Kidney glomerular epithelial cell (primary cell): ENCODE results near the gene ARID1A.
"Not testable (repeated sequence)": the region's sequence is repeated elsewhere in the genome, so short reads cannot be mapped to it uniquely, and the experiment has no call there.

Experiments used
- DNase-seq: peaks from one replicate; lab custom pipeline; 2025; lab: John Stamatoyannopoulos, UW

The ARID1A gene

DNA sequence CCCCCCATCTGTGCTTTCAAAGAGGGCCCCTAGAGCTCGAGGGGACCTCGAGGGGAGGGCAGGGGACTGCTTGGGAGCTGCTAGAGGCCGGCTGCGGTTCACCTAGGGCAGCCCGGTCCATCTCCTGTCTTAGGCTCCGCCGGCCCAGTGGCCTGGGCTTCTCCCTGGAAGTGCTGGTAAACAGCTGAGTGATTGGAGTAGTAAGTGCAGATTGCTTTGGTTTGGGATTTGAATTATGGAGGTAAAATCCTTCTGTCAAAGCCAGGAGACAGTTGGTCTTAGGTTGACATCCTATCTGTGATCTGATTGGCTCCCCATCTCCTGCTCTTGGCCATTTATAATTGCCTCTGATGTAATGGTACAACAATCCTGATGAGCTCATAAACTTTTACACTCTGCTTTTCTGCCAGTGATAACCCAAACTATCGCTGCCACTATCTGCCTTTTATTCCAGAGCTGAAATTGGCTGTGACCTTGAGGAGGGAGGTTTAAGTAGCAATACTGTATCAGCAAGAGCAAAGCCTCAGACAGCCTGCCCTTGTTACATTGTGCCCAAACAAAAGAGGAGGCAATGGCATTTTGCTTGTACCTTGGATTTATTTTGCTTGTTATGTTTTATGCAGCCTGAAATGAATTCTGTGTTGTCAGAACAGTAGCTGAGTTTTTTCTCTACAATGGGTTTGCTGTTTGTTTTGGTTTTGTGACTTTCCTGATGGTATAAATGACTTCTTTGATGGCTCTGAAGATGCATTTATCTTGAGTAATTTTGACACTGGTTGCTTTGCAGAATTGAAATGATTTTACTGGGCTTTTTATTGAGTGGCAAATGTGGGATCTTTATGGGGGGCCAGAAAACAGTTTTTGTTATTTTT lies 2.4 kb downstream of the ARID1A start:
- peak; percentile 90 for DNase-seq

- no peak for DNase-seq
Observed at GRCh38 chr1:26700711-26701110, 4.9 kb downstream of the ARID1A start.

DNA sequence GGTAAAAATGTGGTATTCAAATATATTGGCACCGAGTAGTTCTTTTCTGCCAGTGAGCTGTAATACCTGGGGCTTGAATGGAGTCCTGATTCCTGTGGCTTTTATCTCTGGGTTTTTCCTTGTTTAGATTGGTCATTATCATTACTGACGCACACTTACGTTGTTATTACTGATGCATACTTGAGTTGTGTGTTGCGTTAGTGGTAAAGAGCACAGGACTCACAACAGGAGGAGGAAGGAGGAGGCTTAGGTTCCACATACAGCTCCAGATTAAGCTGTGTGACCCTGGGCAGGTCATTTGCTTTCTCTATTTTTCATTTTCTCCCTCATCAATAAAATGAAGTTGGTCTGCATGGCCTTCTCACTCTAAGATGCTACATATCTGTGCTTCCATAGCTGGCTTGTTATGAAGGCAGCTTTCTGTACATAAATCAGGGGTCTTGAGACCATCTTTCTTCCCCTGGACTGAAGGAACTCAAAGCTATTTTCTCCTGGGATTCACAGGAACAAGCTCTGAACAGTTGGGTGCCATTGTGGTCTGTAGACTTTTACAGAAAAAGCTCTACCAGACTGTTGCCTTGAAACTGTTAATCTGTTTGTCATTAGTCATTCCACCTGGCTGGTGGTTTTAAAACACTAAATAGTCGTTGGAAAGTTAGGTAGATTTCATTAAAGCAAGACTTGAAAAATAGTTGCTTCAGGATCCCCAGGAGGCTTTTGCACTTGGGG lies 5.6 kb downstream of the ARID1A start:
- DNase-seq: no peak

DNA sequence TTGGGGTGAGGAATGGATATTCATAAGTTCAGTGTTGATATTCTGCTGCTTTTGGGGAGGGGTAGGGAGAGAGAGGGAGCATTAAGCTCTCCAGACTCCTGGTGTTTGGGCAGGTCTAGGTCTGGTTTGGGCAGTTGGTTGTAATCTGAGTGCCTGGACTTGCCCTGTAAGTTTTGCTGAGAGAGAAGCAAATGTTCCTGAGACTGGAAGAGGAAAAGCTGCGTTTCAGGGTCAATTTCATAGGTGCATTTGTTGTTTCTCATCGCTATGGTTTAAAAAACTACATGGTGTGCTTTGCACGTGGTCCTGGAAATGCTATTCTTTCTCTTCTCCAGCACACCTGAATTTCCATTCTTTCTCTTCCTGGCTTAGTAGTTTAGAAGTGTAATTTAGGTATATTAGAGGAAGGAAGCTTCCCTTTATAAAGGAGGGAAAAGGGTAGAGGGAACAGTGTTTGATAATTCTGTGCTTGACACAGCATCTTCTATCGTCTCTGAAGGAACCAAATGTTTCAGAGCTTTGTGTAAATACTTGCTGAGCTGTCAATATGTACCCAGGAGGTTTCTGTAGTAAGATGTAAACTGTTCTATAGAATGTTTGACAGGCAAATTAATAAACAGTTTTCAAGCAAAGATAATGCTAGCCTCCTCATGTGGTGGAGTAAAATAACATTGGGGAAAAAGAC lies 6.3 kb downstream of the ARID1A start:
- no peak for DNase-seq

GRCh38 chr1:26702680-26703038 lies 6.8 kb downstream of the ARID1A start:
- no peak for DNase-seq

- DNase-seq: no peak
Observed at GRCh38 chr1:26703478-26703877, 7.7 kb downstream of the ARID1A start.

GRCh38 chr1:26704629-26705028 lies 8.8 kb downstream of the ARID1A start:
- no peak for DNase-seq

DNA sequence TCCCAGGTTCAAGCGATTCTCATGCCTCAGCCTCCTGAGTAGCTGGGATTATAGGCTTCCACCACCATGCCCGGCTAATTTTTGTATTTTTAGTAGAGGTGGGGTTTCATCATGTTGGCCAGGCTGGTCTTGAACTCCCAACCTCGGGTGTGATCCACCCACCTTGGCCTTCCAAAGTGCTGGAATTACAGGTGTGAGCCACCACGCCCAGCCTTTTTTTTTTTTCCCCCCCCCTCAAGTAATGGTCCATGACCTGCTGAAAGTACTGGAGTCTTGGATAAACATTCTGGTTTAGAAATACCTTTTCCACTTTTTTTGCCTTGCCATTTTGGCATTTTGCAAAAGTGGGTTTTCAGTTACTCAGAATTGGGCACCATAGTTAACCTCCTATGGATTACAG lies 9.4 kb downstream of the ARID1A start:
- not testable (repeated sequence) for DNase-seq

GRCh38 chr1:26705788-26706311 lies 10.0 kb downstream of the ARID1A start:
- DNase-seq: peak; percentile 34

GRCh38 chr1:26706315-26706714 lies 10.5 kb downstream of the ARID1A start:
- no peak for DNase-seq

- DNase-seq: no peak
Observed at GRCh38 chr1:26710811-26711210, 15.0 kb downstream of the ARID1A start.

DNA sequence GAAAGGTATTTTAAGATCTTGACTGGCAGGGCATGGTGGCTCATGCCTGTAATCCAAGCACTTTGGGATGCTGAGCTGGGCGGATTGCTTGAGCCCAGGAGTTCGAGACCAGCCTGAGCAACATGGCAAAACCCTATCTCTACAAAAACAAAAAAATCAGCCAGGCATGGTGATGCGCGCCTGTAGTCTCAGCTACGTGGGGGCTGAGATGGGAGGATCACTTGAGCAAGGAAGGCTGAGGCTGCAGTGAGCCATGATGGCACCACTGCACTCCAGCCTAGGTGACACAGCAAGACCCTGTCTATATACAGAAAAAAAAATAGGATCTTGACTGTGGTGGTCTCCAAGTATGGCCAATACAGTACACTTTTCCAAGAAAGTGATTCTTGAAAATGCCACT lies 16.0 kb downstream of the ARID1A start:
- DNase-seq: no peak

DNA sequence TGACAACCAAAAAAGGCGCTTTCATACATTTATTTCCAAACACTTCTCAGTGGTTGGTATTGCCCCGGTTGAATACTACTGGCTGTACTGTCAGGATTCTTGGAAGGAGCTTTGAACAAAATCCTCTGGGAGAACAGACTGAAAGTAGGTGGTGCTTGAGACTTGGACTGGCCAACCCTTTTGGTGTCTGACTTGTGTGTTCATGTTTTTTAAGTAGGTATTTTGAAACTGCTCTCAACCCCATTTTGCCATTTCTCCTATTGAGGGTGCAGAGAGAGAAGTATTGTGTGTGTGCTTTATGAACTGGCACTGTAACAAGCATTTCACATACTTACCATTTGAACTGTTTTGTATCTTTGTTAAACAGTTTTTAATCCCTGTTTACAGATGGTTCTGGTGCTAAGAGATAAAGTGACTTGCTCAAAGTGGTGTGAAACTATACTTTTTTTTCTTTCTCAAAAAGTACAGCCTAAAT lies 21.2 kb downstream of the ARID1A start:
- DNase-seq: no peak

DNA sequence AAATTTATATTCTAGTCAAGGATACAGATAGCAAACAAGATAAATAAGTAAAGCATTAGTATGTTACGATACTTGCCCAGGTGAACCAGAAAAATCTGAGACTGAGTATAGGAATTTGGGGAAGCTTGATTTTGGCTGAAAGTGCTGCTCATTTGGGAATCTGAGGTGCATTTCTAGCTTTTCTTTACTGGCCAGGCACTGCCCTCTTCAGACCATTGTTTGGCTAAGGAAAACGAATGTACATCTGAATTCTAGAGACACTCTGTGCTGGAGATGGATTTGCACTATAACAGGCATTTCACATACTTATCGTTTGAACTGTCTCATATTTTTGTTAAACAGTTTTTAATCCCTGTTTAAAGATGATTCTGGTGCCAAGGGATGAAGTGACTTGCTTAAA lies 23.4 kb downstream of the ARID1A start:
- no peak for DNase-seq

GRCh38 chr1:26721669-26722355 lies 26.0 kb downstream of the ARID1A start:
- DNase-seq: no peak

DNA sequence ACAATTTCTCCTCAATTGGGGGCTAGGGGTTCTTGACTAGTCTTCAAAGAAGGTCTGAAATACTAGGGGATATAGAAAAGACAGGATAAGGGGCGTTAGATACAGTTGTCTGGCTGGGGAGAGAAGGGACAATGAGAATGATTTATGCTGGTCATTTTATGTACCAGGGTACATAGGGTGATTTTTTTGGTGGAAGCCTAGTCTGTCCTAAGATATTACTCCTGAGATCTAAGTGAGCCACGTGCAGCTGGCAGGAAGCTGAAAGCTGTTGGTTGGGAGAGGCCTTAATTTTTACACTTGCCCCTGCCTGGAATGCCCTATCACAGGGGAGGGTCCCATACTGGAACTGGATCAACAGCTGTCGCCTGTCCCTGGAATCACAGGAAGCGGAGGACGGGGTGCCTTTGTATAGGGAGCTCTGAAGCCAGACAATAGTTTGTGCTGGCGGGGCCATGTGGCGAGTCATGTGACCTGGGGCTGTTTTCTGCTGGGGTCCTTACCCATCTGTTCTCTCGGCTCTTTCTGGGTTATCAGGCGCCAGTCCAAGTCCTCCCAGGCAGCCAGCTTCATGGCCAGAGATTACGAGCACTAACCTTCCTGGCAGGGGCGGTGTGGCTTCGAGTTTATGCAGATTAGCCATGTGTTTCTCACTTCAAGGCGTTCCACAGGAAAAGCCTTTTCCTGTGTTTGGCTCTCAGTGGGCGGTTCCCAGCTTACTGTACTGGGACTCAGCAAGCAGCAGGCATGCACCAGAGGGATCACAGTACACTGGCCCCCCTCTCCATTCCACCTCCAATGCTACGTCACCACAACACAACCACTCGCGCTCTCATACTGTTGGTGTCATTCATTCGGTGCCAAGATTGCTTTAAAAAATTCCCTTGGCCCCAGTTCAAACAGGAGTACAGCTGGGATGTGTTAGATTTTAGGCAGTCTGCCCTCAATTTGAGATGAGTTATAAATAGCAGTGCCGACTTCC lies 27.5 kb downstream of the ARID1A start:
- peak; percentile 82 for DNase-seq

GRCh38 chr1:26724118-26724517 lies 28.3 kb downstream of the ARID1A start:
- no peak for DNase-seq

GRCh38 chr1:26724926-26725325 lies 29.1 kb downstream of the ARID1A start:
- DNase-seq: no peak

GRCh38 chr1:26725904-26726303 lies 30.1 kb downstream of the ARID1A start:
- not testable (repeated sequence) for DNase-seq

DNA sequence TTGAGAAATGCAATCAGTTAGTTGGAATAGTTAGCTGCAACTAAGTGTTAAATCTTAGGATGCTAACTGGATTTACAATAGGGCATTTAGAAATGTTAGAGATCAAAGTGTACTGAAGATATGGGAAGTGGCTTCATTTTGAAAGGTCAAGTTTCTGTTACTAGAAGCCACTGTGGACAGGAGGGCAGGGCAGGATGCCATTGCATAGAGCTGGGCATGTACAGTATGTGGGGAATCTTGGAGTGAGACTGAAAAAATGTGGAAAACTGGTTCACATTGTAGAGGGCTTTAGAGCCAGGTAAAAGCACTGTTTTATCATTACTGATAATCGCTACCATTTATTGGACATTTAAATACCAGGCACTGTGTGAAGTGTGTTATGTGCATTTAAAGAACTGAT lies 31.0 kb downstream of the ARID1A start:
- DNase-seq: no peak

DNA sequence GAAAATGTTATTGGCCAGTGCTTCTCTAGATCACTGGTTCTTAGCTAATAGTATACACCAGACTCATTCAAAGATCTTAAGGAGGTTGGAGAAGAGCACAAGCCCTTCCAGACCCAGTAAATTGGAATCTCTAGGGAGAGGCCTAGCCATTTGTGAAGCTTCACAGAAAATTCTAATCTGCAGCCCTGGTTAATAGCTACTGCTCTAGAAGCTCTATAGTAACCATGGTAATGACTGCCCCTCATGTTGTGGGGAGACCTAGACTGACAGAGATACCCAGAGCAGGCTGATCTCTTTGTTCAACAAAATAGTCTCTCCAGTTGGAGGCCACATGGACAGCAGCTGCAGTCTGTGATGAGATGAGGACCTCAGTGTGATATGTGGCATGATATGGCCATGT lies 31.7 kb downstream of the ARID1A start:
- no peak for DNase-seq
